Endothelial cell of umbilical vein (primary cell): Measurements from ENCODE around the gene CCR5. TPM values are rescaled to one million over a fixed set of nuclear protein-coding genes. Genes with fewer than 3 reads are reported as not detected.

Experiments
- BruUV-seq: library from RNA; stranded (reverse); fragments of 400-500 nt; replicated peaks from 2 replicates; lab custom pipeline; 2021; lab: Mats Ljungman, UMichigan
- CTCF ChIA-PET: fragments of 300-600, 350-600 bp; sonication (Branson Sonifier 250); formaldehyde crosslinking; loops from one replicate; lab custom pipeline; 2021; ENCODE audit warnings: antibody characterized with exemption, inconsistent platforms; lab: Charles Lee
- POLR2A ChIA-PET: fragments of 300-600, 350-600 bp; sonication (Branson Sonifier 250); formaldehyde crosslinking; loops from one replicate; lab custom pipeline; 2021; ENCODE audit warnings: antibody characterized with exemption, inconsistent platforms; lab: Charles Lee
- DNase-seq: peaks from one replicate; pipeline ENCODE4 v3.0.0-alpha.2; 2011; ENCODE audit warnings: low read depth, low spot score
- FAIRE-seq: peaks from 2 replicates; lab custom pipeline; 2011; peaks lifted over from hg19 to GRCh38; lab: Jason Lieb, UNC
- H2AFZ ChIP-seq: 2 replicates; pipeline ENCODE4 v1.6.0; 2012; ENCODE audit warnings: low read depth, low read length, control low read depth, inconsistent platforms
- H3K27ac ChIP-seq: 2 replicates; pipeline ENCODE4 v1.5.1; 2011; ENCODE audit warnings: low read depth, mild to moderate bottlenecking, control low read depth, low read length, moderate library complexity; ENCODE audit not compliant: insufficient read depth
- H3K27me3 ChIP-seq, 2 experiments: 2 replicates each; pipeline versions ENCODE4 v1.6.0 to v1.6.1; 2011; ENCODE audit warnings: low read length in 2 of 2, mixed read lengths in 1 of 2; ENCODE audit not compliant: control insufficient read depth in 2 of 2, insufficient read depth in 2 of 2
- H3K36me3 ChIP-seq, 2 experiments: 2 replicates in 1 of 2; 3 replicates in 1 of 2; pipeline ENCODE4 v1.5.1; 2011; ENCODE audit warnings: low read length in 2 of 2, mild to moderate bottlenecking in 1 of 2, moderate library complexity in 1 of 2; ENCODE audit not compliant: control insufficient read depth in 2 of 2, insufficient read depth in 2 of 2; ENCODE audit errors: extremely low read depth in 1 of 2
- H3K4me1 ChIP-seq: 3 replicates; pipeline ENCODE4 v1.5.1; 2011; ENCODE audit warnings: mild to moderate bottlenecking, low read length; ENCODE audit not compliant: control insufficient read depth, insufficient read depth; ENCODE audit errors: extremely low read depth
- H3K4me2 ChIP-seq: 2 replicates; pipeline ENCODE4 v1.6.1; 2011; ENCODE audit warnings: low read length, control low read depth, mixed read lengths; ENCODE audit not compliant: insufficient read depth
- H3K4me3 ChIP-seq, 3 experiments: fragments of 200-600 bp in 1 of 3; sonication (generic), shearing (Covaris generic) in 1 of 3; replicated peaks in 1 of 3; 2 replicates each; pipeline ENCODE4 v1.5.1; 2011 to 2016; ENCODE audit warnings: control low read depth in 3 of 3, low read length in 3 of 3, mild to moderate bottlenecking in 2 of 3, inconsistent platforms in 1 of 3, low read depth in 1 of 3, moderate library complexity in 1 of 3; ENCODE audit not compliant: insufficient read depth in 1 of 3
- H3K79me2 ChIP-seq: 2 replicates; pipeline ENCODE4 v1.6.0; 2012; ENCODE audit warnings: low read length, inconsistent platforms; ENCODE audit not compliant: control insufficient read depth, insufficient read depth
- H3K9ac ChIP-seq: replicated peaks from 2 replicates; pipeline ENCODE3; 2011; ENCODE audit warnings: low read length, control low read depth; ENCODE audit not compliant: insufficient read depth; ENCODE audit errors: extremely low read depth
- H3K9me1 ChIP-seq: replicated peaks from 3 replicates; pipeline ENCODE4 v1.6.0; 2011; ENCODE audit warnings: mild to moderate bottlenecking, low read length; ENCODE audit not compliant: control insufficient read depth, insufficient read depth; ENCODE audit errors: extremely low read depth
- H3K9me3 ChIP-seq: replicated peaks from 2 replicates; pipeline ENCODE4 v1.5.1; 2012; ENCODE audit warnings: low read length, inconsistent platforms; ENCODE audit not compliant: control insufficient read depth, insufficient read depth
- H4K20me1 ChIP-seq: replicated peaks from 2 replicates; pipeline ENCODE3; 2011; ENCODE audit warnings: mild to moderate bottlenecking, low read length; ENCODE audit not compliant: control insufficient read depth, insufficient read depth; ENCODE audit errors: extremely low read depth
- CTCF ChIP-seq, 2 donors: IDR thresholded peaks; 1 replicate in 1 of 2; 2 replicates in 1 of 2; pipeline ENCODE4 v1.5.1; 2011; ENCODE audit warnings: low read length in 2 of 2, mild to moderate bottlenecking in 2 of 2, moderate library complexity in 2 of 2, control low read depth in 1 of 2, inconsistent platforms in 1 of 2, low read depth in 1 of 2; ENCODE audit not compliant: insufficient read depth in 1 of 2; ENCODE audit errors: extremely low read depth in 1 of 2
- EZH2 ChIP-seq: IDR thresholded peaks from 2 replicates; pipeline ENCODE4 v1.6.1; 2012; ENCODE audit warnings: borderline replicate concordance, low read depth, mild to moderate bottlenecking, moderate library complexity, low read length, inconsistent platforms; ENCODE audit not compliant: severe bottlenecking
- FOS ChIP-seq: IDR thresholded peaks from 2 replicates; pipeline ENCODE4 v1.6.1; 2011; ENCODE audit warnings: mild to moderate bottlenecking, low read length, moderate library complexity, borderline replicate concordance; ENCODE audit not compliant: insufficient read depth
- GATA2 ChIP-seq: IDR thresholded peaks from 2 replicates; pipeline ENCODE4 v1.7.0; 2011; ENCODE audit warnings: low read depth, mild to moderate bottlenecking, moderate library complexity, mixed read lengths, low read length; ENCODE audit not compliant: insufficient read length, insufficient read depth
- JUN ChIP-seq: IDR thresholded peaks from 2 replicates; pipeline ENCODE4 v1.6.1; 2011; ENCODE audit warnings: borderline replicate concordance, low read depth; ENCODE audit not compliant: insufficient read length, insufficient read depth
- MAX ChIP-seq: IDR thresholded peaks from 2 replicates; pipeline ENCODE4 v1.6.1; 2011; ENCODE audit not compliant: insufficient read depth, insufficient read length
- MYC ChIP-seq: IDR thresholded peaks from one replicate; pipeline ENCODE4 v1.6.1; 2011; ENCODE audit warnings: mild to moderate bottlenecking, low read depth, low read length
- POLR2A ChIP-seq: IDR thresholded peaks from 2 replicates; pipeline ENCODE4 v1.6.1; 2012; ENCODE audit warnings: low read depth, mild to moderate bottlenecking, control low read depth, low read length
- POLR2AphosphoS5 ChIP-seq: IDR thresholded peaks from 2 replicates; pipeline ENCODE4 v1.6.1; 2012; ENCODE audit warnings: low read depth, mild to moderate bottlenecking, control low read depth, low read length, moderate library complexity; ENCODE audit not compliant: insufficient read depth
- dilution Hi-C: fragments of 300-500 bp; cut with MboI; formaldehyde crosslinking; loops from one replicate; pipeline ENCODE4 v1.15.0; 2019; ENCODE audit warnings: low sequenced_read_pairs; ENCODE audit not compliant: extremely low pct_ligation_motif_present
- intact Hi-C: fragments of 100-400 bp; cut with micrococcal nuclease; formaldehyde crosslinking; loops from one replicate; pipeline ENCODE4 v1.10.0; 2022
- polyA plus RNA-seq, 4 experiments: library from polyadenylated mRNA; depleted of rRNA in 3 of 4; stranded (reverse) in 3 of 4; unstranded in 1 of 4; fragments of >200 nt; gene quantifications; 2 replicates each; pipeline versions ENCODE4 v1.2.1 to v1.2.3, GENCODE V29; 2011 to 2012; ENCODE audit warnings: missing spikeins in 1 of 4
- total RNA-seq: library from RNA; stranded (reverse); gene quantifications from 2 replicates; pipeline ENCODE4 v1.2.3, GENCODE V29; 2021

The CCR5 gene
- total and polyA plus RNA-seq, 2 donors (not counting 3 experiments of a cell fraction or from before 2014, with no cell fraction given): not detected

- CTCF ChIA-PET: no interaction called here
- dilution Hi-C loops: no loop called here
These were observed 35.8 kb upstream of the CCR5 start for GRCh38 chr3:46334741-46335478.

GRCh38 chr3:46335541-46335940 lies 35.2 kb upstream of the CCR5 start:
- Histone ChIP-seq H2AFZ (no peak overlapping the region), H4K20me1 (no peaks in the 10 kb centered on the region), H3K27me3 (peaks cover 0 to 1% of the 10 kb centered on the region in 2 experiments), H3K9me3 (no peaks in the 10 kb centered on the region), H3K79me2 (no peaks in the 10 kb centered on the region), H3K27ac (no peak overlapping the region), H3K4me3 (no peak overlapping the region), H3K9me1 (no peaks in the 10 kb centered on the region), H3K4me1 (no peaks in the 10 kb centered on the region), H3K4me2 (no peak overlapping the region), H3K36me3 (no peaks in the 10 kb centered on the region), H3K9ac (no peak overlapping the region)
- FAIRE-seq (no peak), DNase-seq (no peak)
- dilution Hi-C loops: no loop called here
- no TSS peak for BruUV-seq
- TF ChIP-seq CTCF (IDR thresholded peaks at IDR 0.05; ENCODE audit: extremely low read depth in 1 of 2, insufficient read depth in 1 of 2, low read depth in 1 of 2, low read length in 2 of 2) (no peak), MAX (no peak), POLR2A (no peak), MYC (no peak), GATA2 (no peak), EZH2 (no peak), FOS (no peak), JUN (no peak), POLR2AphosphoS5 (no peak)
- ChIA-PET POLR2A (no interaction called here), CTCF (no interaction called here)
- intact Hi-C loops: no loop called here

More at GRCh38 chr3:46334741-46335478, 35.8 kb upstream of the CCR5 start:
- Histone ChIP-seq H3K79me2 (no peaks in the 10 kb centered on the region), H3K4me3 (no peak overlapping the region), H3K4me1 (no peaks in the 10 kb centered on the region), H3K9me1 (no peaks in the 10 kb centered on the region), H2AFZ (no peak overlapping the region), H3K9me3 (no peaks in the 10 kb centered on the region), H3K36me3 (no peaks in the 10 kb centered on the region), H4K20me1 (no peaks in the 10 kb centered on the region), H3K4me2 (no peak overlapping the region), H3K9ac (no peak overlapping the region), H3K27ac (no peak overlapping the region), H3K27me3 (peaks cover 0 to 1% of the 10 kb centered on the region in 2 experiments)
- POLR2A ChIA-PET: no interaction called here
- FAIRE-seq: no peak
- DNase-seq: no peak
- no TSS peak for BruUV-seq
- intact Hi-C loops: no loop called here
- TF ChIP-seq GATA2 (no peak), POLR2AphosphoS5 (no peak), JUN (no peak), MYC (no peak)
